Epithelial cell of proximal tubule (primary cell): Measurements from ENCODE around the gene GTF2IRD1. TPM values are rescaled to one million over a fixed set of nuclear protein-coding genes. Genes with fewer than 3 reads are reported as not detected.
"Not testable (repeated sequence)": the region's sequence is repeated elsewhere in the genome, so short reads cannot be mapped to it uniquely, and the experiment has no call there.

Experiments
- DNase-seq: peaks from one replicate; pipeline ENCODE4 v3.0.0-alpha.2; 2011; ENCODE audit warnings: low read depth
- H3K4me3 ChIP-seq: 2 replicates; pipeline ENCODE4 v1.5.1; 2011; ENCODE audit warnings: low read depth, mild to moderate bottlenecking, low read length
- total RNA-seq: library from RNA; depleted of rRNA; stranded (reverse); fragments of >200 nt; gene quantifications from 2 replicates; pipeline ENCODE4 v1.2.3, GENCODE V29; 2015
- TF ChIP-seq, protein P1 (sequence below): conservative IDR thresholded peaks from 2 replicates; pipeline ENCODE4 v1.5.1; 2012; ENCODE audit warnings: low read depth, mild to moderate bottlenecking, low read length

GTF2IRD1 gene
- total RNA-seq, 1 donor from 2014 or later, result 23.8 TPM

DNA sequence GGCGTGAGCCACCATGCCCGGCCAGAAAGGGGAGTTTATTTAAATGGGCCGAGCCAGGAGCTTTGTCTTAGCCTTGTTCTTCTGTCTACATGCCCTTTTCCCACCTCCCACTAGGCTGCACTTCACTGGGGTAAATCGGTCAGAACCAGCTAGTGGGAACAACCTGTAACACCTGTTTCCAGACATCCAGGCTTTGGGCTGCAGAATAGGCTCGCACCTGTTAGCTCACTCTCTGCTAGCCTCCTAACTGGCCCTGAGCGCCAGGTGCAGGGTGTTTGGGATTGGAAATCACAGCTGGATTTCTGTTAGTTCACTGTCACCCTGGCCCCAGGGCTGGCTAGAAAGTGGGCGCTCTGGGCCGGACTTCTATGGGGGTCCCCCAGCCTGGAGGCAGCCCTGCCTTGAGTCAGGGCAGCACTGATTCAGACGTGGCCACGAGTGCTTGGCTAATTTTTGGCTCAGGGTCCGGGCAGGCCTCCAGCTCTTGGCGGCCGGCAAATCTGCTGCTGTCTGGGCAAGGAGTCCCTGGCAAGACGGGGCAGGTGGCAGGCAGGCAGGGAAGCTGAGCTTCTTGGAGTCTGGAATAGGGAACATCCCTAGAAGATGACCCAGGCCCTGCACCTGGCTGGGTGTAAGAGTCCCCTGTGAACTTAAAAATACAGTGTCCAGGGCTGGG is 48.6 kb downstream of the GTF2IRD1 start:
- DNase-seq, result no peak
- TF ChIP-seq, protein P1, sequence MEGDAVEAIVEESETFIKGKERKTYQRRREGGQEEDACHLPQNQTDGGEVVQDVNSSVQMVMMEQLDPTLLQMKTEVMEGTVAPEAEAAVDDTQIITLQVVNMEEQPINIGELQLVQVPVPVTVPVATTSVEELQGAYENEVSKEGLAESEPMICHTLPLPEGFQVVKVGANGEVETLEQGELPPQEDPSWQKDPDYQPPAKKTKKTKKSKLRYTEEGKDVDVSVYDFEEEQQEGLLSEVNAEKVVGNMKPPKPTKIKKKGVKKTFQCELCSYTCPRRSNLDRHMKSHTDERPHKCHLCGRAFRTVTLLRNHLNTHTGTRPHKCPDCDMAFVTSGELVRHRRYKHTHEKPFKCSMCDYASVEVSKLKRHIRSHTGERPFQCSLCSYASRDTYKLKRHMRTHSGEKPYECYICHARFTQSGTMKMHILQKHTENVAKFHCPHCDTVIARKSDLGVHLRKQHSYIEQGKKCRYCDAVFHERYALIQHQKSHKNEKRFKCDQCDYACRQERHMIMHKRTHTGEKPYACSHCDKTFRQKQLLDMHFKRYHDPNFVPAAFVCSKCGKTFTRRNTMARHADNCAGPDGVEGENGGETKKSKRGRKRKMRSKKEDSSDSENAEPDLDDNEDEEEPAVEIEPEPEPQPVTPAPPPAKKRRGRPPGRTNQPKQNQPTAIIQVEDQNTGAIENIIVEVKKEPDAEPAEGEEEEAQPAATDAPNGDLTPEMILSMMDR, result no peak
- H3K4me3 ChIP-seq, result no peak overlapping the region

- TF ChIP-seq, protein P1, result no peak
- DNase-seq, result no peak
- no peak overlapping the region for H3K4me3 ChIP-seq
Measured at GRCh38 chr7:74503061-74503460, 49.4 kb downstream of the GTF2IRD1 start.

GRCh38 chr7:74503943-74504342 is 50.2 kb downstream of the GTF2IRD1 start:
- TF ChIP-seq, protein P1, result no peak
- H3K4me3 ChIP-seq, result no peak overlapping the region
- no peak for DNase-seq

DNA sequence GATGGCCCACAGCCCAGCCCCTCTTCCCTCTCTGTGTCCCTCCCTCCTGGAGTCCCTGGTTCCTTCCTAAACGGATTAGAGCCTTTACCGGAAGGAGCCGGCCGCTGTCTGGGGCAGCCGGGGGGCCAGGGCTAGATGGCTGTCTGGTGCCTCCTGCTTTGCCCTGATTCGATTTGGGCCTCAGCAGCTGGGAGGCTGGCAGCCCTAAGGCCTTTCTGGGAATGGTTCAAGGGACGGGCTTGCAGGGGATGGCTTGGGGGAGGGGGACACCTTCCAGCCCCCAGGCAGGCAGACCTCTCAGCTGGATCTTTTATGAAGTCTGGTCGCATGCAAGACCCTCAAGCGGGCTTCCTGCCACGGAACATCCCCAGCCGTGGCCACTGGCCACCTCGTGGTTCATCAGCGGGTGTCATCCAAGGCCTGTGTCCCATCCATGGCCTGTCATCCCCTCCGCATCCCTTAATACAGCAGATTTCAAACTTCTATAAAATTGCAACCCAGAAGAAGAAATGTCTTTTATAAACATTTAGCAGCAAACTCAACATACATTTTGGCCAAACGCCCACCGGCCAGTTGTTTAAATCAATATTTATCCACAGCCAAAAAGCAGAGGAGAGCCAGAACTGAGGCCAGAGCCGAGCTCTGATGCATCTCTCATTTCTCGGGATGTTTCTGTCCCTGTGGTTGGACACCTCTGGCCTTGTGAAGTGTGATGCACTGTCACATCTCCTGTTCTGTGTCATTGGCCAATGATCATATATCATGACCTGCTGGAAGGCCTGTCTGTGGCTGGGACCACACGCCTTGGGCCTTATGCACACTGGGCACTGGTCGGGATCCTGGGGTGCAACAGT is 52.0 kb downstream of the GTF2IRD1 start:
- DNase-seq, result no peak
- no peak overlapping the region for H3K4me3 ChIP-seq
- TF ChIP-seq, protein P1, result no peak

- no peak overlapping the region for H3K4me3 ChIP-seq
- no peak for DNase-seq
- TF ChIP-seq, protein P1, result no peak
Measured at GRCh38 chr7:74506325-74506724, 52.6 kb downstream of the GTF2IRD1 start.

- DNase-seq, result no peak
- no peak overlapping the region for H3K4me3 ChIP-seq
- TF ChIP-seq, protein P1, result no peak
Measured at GRCh38 chr7:74507538-74508319, 54.0 kb downstream of the GTF2IRD1 start.

DNA sequence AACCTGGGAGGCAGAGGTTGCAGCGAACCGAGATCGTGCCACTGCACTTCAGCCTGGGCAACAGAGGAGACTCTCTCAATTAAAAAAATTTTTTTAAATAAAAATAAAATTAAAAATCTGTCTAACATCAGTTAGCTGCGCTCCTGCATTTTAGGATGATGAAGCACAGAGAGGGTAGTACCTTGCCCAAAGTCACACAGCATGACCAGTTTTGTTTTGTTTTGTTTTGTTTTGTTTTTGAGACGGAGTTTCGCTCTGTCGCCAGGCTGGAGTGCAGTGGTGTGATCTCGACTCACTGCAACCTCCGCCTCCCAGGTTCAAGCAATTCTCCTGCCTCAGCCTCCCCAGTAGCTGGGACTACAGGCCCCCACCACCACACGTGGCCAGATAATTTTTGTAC is 55.7 kb downstream of the GTF2IRD1 start:
- not testable (repeated sequence) for H3K4me3 ChIP-seq, DNase-seq
